ENCODE data around the gene ZC3H7B. TPM values are rescaled to one million over a fixed set of nuclear protein-coding genes. Genes with fewer than 3 reads are reported as not detected.

Gene ZC3H7B
- total and polyA plus RNA-seq, 7 experiments from 2014 or later: 1.7 to 65.9 (median 39.6) TPM

DNA sequence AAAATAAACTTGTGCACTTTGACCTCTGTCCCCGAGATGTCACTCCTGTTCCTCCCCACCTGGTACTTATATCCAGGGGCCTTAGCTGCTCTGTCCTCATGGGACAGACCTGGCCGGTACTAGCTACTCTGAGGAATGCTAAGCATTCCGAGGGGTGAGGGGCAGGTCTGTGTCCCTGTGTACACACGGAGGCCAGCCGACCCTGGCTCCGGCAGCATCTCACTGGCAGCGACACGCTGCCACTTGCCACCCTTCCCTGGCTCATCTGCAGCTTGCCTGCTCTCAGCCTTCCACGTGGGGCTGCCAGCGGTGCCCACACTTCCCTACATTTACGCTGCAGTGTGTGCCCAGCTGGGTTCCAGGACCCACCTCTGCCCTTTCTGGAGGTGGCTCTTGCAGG lies 58.8 kb downstream of the ZC3H7B start:
- Mint-ChIP-seq H3K4me3 (no peak overlapping the region), H3K4me1 (no peaks in the 10 kb centered on the region), H3K36me3 (peaks cover 0 to 4% (median 0%) of the 10 kb centered on the region in 5 donors), H3K27ac (peak overlapping the region in 3 of 9 donors; percentile 17 to 72 (median 70)), H3K27me3 (no peaks in the 10 kb centered on the region), H3K9me3 (peaks cover 0 to 2% (median 0%) of the 10 kb centered on the region in 11 donors)
- no peaks in the 10 kb centered on the region for H3K9me3 ChIP-seq (ENCODE audit: control insufficient read depth in 2 of 3, low read length in 3 of 3)
- ChIA-PET CTCF (no interaction called here), POLR2A (interaction anchor here (1.7 kb wide), 1 partner anchor 20 kb away, joined by 4 read pairs; no protein-coding TSS in a partner anchor)
- DNase-seq: no peak
- no peak overlapping the region for H3K27ac ChIP-seq (ENCODE audit: low read depth, low read length)
- intact Hi-C loops (cut with micrococcal nuclease): no loop called here
- ATAC-seq: no peak
- peaks cover 0 to 38% (median 10%) of the 10 kb centered on the region in 3 experiments for H3K36me3 ChIP-seq (ENCODE audit: control insufficient read depth in 2 of 3, insufficient read depth in 3 of 3, low read length in 3 of 3)
- H3K4me3 ChIP-seq (ENCODE audit: low read length): no peak overlapping the region
- H3K4me1 ChIP-seq (ENCODE audit: control insufficient read depth in 2 of 2, insufficient read depth in 2 of 2, low read length in 2 of 2): no peaks in the 10 kb centered on the region
- no peaks in the 10 kb centered on the region for H3K27me3 ChIP-seq (ENCODE audit: control insufficient read depth in 2 of 2, insufficient read depth in 2 of 2, low read length in 2 of 2)

DNA sequence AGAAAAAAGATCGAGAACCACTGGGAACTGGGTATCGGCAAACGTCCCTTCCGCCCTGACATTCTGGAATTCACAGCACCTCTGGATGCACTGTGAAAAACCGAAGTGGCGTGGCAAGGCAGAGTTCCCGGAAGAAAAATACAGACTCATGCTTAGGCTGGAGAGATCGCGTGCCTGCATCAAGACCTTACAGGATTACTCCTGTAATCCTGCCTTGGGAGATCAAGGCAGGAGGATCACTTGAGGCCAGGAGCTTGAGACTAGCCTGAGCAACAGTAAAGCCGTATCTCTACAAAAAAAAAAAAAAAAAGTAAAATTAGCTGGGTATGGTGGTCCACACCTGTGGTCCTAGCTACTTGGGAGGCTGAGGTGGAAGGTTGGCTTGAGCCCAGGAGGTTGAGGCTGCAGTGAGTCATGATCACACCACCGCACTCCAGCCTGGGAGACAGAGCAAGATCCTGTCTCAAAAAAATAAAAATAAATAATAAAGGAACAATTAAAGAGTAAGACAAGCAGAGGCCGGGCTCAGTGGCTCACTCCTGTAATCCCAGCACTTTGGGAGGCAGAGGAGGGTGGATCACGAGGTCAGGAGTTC lies 60.5 kb downstream of the ZC3H7B start:
- CTCF ChIA-PET: interaction anchor here (0.6 kb wide), 1 partner anchor 42 kb away, joined by 3 read pairs; no protein-coding TSS in a partner anchor
- peaks cover 0 to 7% (median 0%) of the 10 kb centered on the region in 5 donors for H3K27me3 Mint-ChIP-seq
- H3K27ac ChIP-seq (ENCODE audit: low read depth, low read length): no peak overlapping the region
- peaks cover 0 to 4% (median 0%) of the 10 kb centered on the region in 5 donors for H3K36me3 Mint-ChIP-seq
- H3K9me3 ChIP-seq (ENCODE audit: control insufficient read depth in 2 of 3, low read length in 3 of 3): no peaks in the 10 kb centered on the region
- H3K27ac Mint-ChIP-seq: no peak overlapping the region
- H3K9me3 Mint-ChIP-seq: peaks cover 0 to 2% (median 0%) of the 10 kb centered on the region in 11 donors
- H3K27me3 ChIP-seq (ENCODE audit: control insufficient read depth in 2 of 2, insufficient read depth in 2 of 2, low read length in 2 of 2): no peaks in the 10 kb centered on the region
- POLR2A ChIA-PET: interaction anchor here (1.7 kb wide), 1 partner anchor 18 kb away, joined by 4 read pairs; no protein-coding TSS in a partner anchor
- H3K36me3 ChIP-seq (ENCODE audit: control insufficient read depth in 2 of 3, insufficient read depth in 3 of 3, low read length in 3 of 3): peaks cover 0 to 21% (median 2%) of the 10 kb centered on the region in 3 experiments
- DNase-seq (no peak), ATAC-seq (no peak)
- no peak overlapping the region for H3K4me3 Mint-ChIP-seq
- peaks cover 0 to 8% (median 3%) of the 10 kb centered on the region in 7 donors for H3K4me1 Mint-ChIP-seq
- no peak overlapping the region for H3K4me3 ChIP-seq (ENCODE audit: low read length)
- intact Hi-C loops (cut with micrococcal nuclease): no loop called here
- no peaks in the 10 kb centered on the region for H3K4me1 ChIP-seq (ENCODE audit: control insufficient read depth in 2 of 2, insufficient read depth in 2 of 2, low read length in 2 of 2)

DNA sequence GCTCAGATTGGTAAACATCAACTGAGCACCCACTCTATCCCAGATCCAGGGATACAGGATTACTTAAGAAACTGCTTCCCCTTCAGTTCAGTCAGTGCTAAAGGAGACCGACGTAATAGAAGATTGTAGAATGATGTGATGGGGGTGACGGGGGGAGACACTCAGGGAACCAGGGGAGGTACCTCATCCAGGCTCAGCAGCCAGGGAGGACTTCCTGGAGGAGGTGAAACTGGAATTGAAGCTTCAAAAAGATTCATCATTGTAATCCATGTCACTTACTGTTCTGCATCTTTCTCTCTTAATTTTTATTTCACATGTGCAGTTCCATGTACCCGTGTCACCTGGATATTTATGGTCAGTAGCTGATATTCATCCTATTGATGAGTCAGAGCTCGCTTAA lies 61.3 kb downstream of the ZC3H7B start:
- Mint-ChIP-seq H3K4me3 (no peak overlapping the region), H3K4me1 (peaks cover 0 to 11% (median 3%) of the 10 kb centered on the region in 7 donors), H3K9me3 (peaks cover 0 to 2% (median 0%) of the 10 kb centered on the region in 11 donors), H3K27me3 (peaks cover 0 to 10% (median 0%) of the 10 kb centered on the region in 5 donors), H3K27ac (peak overlapping the region in 2 of 9 donors; percentile 36 to 79), H3K36me3 (peaks cover 0 to 4% (median 0%) of the 10 kb centered on the region in 5 donors)
- H3K4me3 ChIP-seq (ENCODE audit: low read length): no peak overlapping the region
- no peaks in the 10 kb centered on the region for H3K27me3 ChIP-seq (ENCODE audit: control insufficient read depth in 2 of 2, insufficient read depth in 2 of 2, low read length in 2 of 2)
- DNase-seq (no peak), ATAC-seq (no peak)
- H3K9me3 ChIP-seq (ENCODE audit: control insufficient read depth in 2 of 3, low read length in 3 of 3): no peaks in the 10 kb centered on the region
- H3K4me1 ChIP-seq (ENCODE audit: control insufficient read depth in 2 of 2, insufficient read depth in 2 of 2, low read length in 2 of 2): no peaks in the 10 kb centered on the region
- intact Hi-C loops (cut with micrococcal nuclease): no loop called here
- H3K27ac ChIP-seq (ENCODE audit: low read depth, low read length): no peak overlapping the region
- POLR2A ChIA-PET: interaction anchor here (1.2 kb wide), 1 partner anchor 19 kb away, joined by 3 read pairs; no protein-coding TSS in a partner anchor
- CTCF ChIA-PET: interaction anchor here (0.9 kb wide), 1 partner anchor 15 kb away, joined by 3 read pairs; no protein-coding TSS in a partner anchor
- peaks cover 0 to 13% (median 0%) of the 10 kb centered on the region in 3 experiments for H3K36me3 ChIP-seq (ENCODE audit: control insufficient read depth in 2 of 3, insufficient read depth in 3 of 3, low read length in 3 of 3)

DNA sequence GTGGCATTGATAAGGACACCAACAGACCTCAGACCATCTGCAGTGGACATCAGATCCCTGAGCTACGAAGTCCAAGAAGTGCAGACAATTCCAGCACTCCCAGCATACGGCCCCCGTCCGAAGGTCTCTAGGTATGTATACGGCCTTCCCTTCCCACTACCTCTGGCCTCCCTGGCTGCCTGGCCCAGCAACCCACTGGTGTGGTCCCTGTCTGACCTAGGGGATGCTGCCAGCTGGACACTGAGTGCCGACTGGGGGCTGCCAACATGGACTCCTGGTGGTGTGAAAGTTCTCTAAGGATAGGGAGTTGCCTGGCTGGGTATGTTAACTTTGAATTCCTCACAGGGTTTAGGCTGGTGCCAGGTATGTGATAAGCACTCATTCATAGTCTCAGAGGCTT lies 62.9 kb downstream of the ZC3H7B start:
- Mint-ChIP-seq H3K9me3 (peaks cover 0 to 2% (median 0%) of the 10 kb centered on the region in 11 donors), H3K27ac (no peak overlapping the region), H3K4me3 (no peak overlapping the region), H3K36me3 (peaks cover 0 to 3% (median 0%) of the 10 kb centered on the region in 5 donors), H3K27me3 (peaks cover 0 to 12% (median 0%) of the 10 kb centered on the region in 5 donors), H3K4me1 (peaks cover 0 to 11% (median 3%) of the 10 kb centered on the region in 7 donors)
- no peaks in the 10 kb centered on the region for H3K9me3 ChIP-seq (ENCODE audit: control insufficient read depth in 2 of 3, low read length in 3 of 3)
- no peak for ATAC-seq
- no peak overlapping the region for H3K27ac ChIP-seq (ENCODE audit: low read depth, low read length)
- intact Hi-C loops (cut with micrococcal nuclease): no loop called here
- DNase-seq: no peak
- no peaks in the 10 kb centered on the region for H3K27me3 ChIP-seq (ENCODE audit: control insufficient read depth in 2 of 2, insufficient read depth in 2 of 2, low read length in 2 of 2)
- CTCF ChIA-PET: no interaction called here
- POLR2A ChIA-PET: interaction anchor here (0.5 to 0.6 kb wide), 2 partner anchors 72 to 253 kb away, joined by 3 read pairs; no protein-coding TSS in a partner anchor
- H3K4me1 ChIP-seq (ENCODE audit: control insufficient read depth in 2 of 2, insufficient read depth in 2 of 2, low read length in 2 of 2): no peaks in the 10 kb centered on the region
- no peak overlapping the region for H3K4me3 ChIP-seq (ENCODE audit: low read length)
- H3K36me3 ChIP-seq (ENCODE audit: control insufficient read depth in 2 of 3, insufficient read depth in 3 of 3, low read length in 3 of 3): no peaks in the 10 kb centered on the region

DNA sequence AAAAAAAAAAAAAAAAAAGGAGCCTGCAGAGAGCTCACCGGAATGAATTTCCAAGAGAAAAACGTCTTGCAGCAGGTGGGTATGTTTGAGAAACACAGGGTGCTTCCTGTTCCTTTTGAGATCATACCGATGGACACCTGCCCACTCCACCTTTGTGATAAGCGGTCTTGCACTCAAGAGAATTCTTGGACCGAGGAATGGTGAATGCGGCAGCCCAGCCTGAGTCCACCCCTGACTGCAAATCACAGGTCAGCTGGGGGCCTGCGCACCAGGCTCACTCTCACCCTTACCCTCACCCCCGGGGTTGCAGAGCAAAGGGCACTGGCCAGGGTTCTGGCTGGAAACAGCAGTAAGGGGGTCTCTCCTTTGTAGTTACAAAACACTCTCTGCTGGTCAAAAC lies 63.6 kb downstream of the ZC3H7B start:
- Histone ChIP-seq H3K27me3 (ENCODE audit: control insufficient read depth in 2 of 2, insufficient read depth in 2 of 2, low read length in 2 of 2) (no peaks in the 10 kb centered on the region), H3K4me1 (ENCODE audit: control insufficient read depth in 2 of 2, insufficient read depth in 2 of 2, low read length in 2 of 2) (no peaks in the 10 kb centered on the region), H3K9me3 (ENCODE audit: control insufficient read depth in 2 of 3, low read length in 3 of 3) (no peaks in the 10 kb centered on the region), H3K4me3 (ENCODE audit: low read length) (no peak overlapping the region), H3K27ac (ENCODE audit: low read depth, low read length) (no peak overlapping the region), H3K36me3 (ENCODE audit: control insufficient read depth in 2 of 3, insufficient read depth in 3 of 3, low read length in 3 of 3) (no peaks in the 10 kb centered on the region)
- Mint-ChIP-seq H3K4me1 (peaks cover 0 to 11% (median 3%) of the 10 kb centered on the region in 7 donors), H3K4me3 (no peak overlapping the region), H3K9me3 (peaks cover 0 to 2% (median 0%) of the 10 kb centered on the region in 11 donors), H3K36me3 (peaks cover 0 to 1% (median 0%) of the 10 kb centered on the region in 5 donors), H3K27me3 (peaks cover 0 to 12% (median 0%) of the 10 kb centered on the region in 5 donors), H3K27ac (no peak overlapping the region)
- intact Hi-C loops (cut with micrococcal nuclease): no loop called here
- POLR2A ChIA-PET: interaction anchor here (0.5 to 0.6 kb wide), 2 partner anchors 73 to 252 kb away, joined by 3 read pairs; no protein-coding TSS in a partner anchor
- ATAC-seq (no peak), DNase-seq (no peak)
- CTCF ChIA-PET: no interaction called here

DNA sequence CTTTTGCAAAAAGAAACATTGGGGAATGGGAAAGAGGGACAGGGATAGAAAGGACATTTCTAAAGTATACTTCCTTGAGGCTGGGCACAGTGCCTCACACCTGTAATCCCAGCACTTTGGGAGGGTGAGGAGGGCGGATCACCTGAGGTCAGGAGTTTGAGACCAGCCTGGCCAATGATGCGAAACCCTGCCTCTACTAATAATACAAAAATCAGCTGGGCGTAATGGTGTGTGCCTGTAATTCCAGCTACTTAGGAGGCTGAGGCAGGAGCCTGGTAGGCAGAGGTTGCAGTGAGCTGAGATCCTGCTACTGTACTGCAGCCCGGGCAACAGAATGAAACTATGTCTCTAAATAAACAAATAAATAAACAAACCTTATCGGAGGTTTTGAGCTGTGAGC lies 64.1 kb downstream of the ZC3H7B start:
- Mint-ChIP-seq H3K9me3 (peaks cover 0 to 2% (median 0%) of the 10 kb centered on the region in 11 donors), H3K27ac (no peak overlapping the region), H3K4me3 (no peak overlapping the region), H3K36me3 (peaks cover 0 to 1% (median 0%) of the 10 kb centered on the region in 5 donors), H3K4me1 (peaks cover 0 to 11% (median 3%) of the 10 kb centered on the region in 7 donors), H3K27me3 (peaks cover 0 to 12% (median 0%) of the 10 kb centered on the region in 5 donors)
- H3K27me3 ChIP-seq (ENCODE audit: control insufficient read depth in 2 of 2, insufficient read depth in 2 of 2, low read length in 2 of 2): no peaks in the 10 kb centered on the region
- no peak for ATAC-seq
- H3K4me1 ChIP-seq (ENCODE audit: control insufficient read depth in 2 of 2, insufficient read depth in 2 of 2, low read length in 2 of 2): no peaks in the 10 kb centered on the region
- no peak overlapping the region for H3K4me3 ChIP-seq (ENCODE audit: low read length)
- H3K9me3 ChIP-seq (ENCODE audit: control insufficient read depth in 2 of 3, low read length in 3 of 3): no peaks in the 10 kb centered on the region
- no peaks in the 10 kb centered on the region for H3K36me3 ChIP-seq (ENCODE audit: control insufficient read depth in 2 of 3, insufficient read depth in 3 of 3, low read length in 3 of 3)
- no peak overlapping the region for H3K27ac ChIP-seq (ENCODE audit: low read depth, low read length)
- DNase-seq: no peak
- POLR2A ChIA-PET: no interaction called here
- CTCF ChIA-PET: interaction anchor here (0.6 kb wide), 1 partner anchor 121 kb away, joined by 3 read pairs; no protein-coding TSS in a partner anchor
- intact Hi-C loops (cut with micrococcal nuclease): no loop called here
